HCT116 (cell line): ENCODE data around the gene FAR2.

ENCODE experiments used
- EZH2 ChIP-seq: fragments of 200-600 bp; sonication (generic); IDR thresholded peaks from 2 replicates; pipeline ENCODE4 v1.6.1; 2017; ENCODE audit warnings: antibody characterized with exemption, mixed run types
- JUND ChIP-seq: IDR thresholded peaks from 2 replicates; pipeline ENCODE4 v1.6.1; 2012
- POLR2A ChIP-seq: IDR thresholded peaks from 2 replicates; pipeline ENCODE4 v1.7.0; 2011; ENCODE audit warnings: borderline replicate concordance; ENCODE audit not compliant: insufficient read depth, insufficient read length; ENCODE audit errors: extremely low read depth
- POLR2AphosphoS5 ChIP-seq: IDR thresholded peaks from 2 replicates; pipeline ENCODE4 v1.6.1; 2011; ENCODE audit warnings: mild to moderate bottlenecking, low read depth, low read length, moderate library complexity
- SIN3A ChIP-seq: IDR thresholded peaks from 2 replicates; pipeline ENCODE4 v1.6.1; 2012; ENCODE audit warnings: low read depth
- SRF ChIP-seq: IDR thresholded peaks from 2 replicates; pipeline ENCODE4 v1.6.1; 2012; ENCODE audit warnings: low read depth
- YY1 ChIP-seq: IDR thresholded peaks from 2 replicates; pipeline ENCODE4 v1.6.1; 2011; ENCODE audit warnings: low read length, low read depth, moderate library complexity, mild to moderate bottlenecking; ENCODE audit not compliant: insufficient replicate concordance; ENCODE audit errors: extremely low read depth
- ZFX ChIP-seq: fragments of 450-650 bp; IDR thresholded peaks from 2 replicates; pipeline ENCODE4 v1.6.1; 2017
- ZNF274 ChIP-seq: fragments of 200-500 bp; sonication (Bioruptor generic); IDR thresholded peaks from 2 replicates; pipeline ENCODE4 v1.6.1; 2014; ENCODE audit warnings: mild to moderate bottlenecking, low read depth, low read length, inconsistent platforms
- TF ChIP-seq, protein P1 (sequence below), 3 experiments: fragments of 200-600 bp in 1 of 3; sonication (generic) in 1 of 3; IDR thresholded peaks in 2 of 3; conservative IDR thresholded peaks in 1 of 3; 2 replicates each; pipeline ENCODE4 v1.5.1; 2012 to 2017; ENCODE audit warnings: low read depth in 2 of 3, low read length in 2 of 3, antibody characterized with exemption in 1 of 3, borderline replicate concordance in 1 of 3, control low read depth in 1 of 3, mild to moderate bottlenecking in 1 of 3, mixed read lengths in 1 of 3, mixed run types in 1 of 3, moderate library complexity in 1 of 3; ENCODE audit not compliant: insufficient read depth in 1 of 3
- TF ChIP-seq, protein P2 (sequence below): IDR thresholded peaks from 2 replicates; pipeline ENCODE4 v1.6.1; 2011; ENCODE audit warnings: mild to moderate bottlenecking, low read length, moderate library complexity; ENCODE audit not compliant: insufficient replicate concordance; ENCODE audit errors: extremely low read depth
- TF ChIP-seq, protein P3 (sequence below): IDR thresholded peaks from 2 replicates; pipeline ENCODE4 v1.6.1; 2012; ENCODE audit warnings: low read depth

DNA sequence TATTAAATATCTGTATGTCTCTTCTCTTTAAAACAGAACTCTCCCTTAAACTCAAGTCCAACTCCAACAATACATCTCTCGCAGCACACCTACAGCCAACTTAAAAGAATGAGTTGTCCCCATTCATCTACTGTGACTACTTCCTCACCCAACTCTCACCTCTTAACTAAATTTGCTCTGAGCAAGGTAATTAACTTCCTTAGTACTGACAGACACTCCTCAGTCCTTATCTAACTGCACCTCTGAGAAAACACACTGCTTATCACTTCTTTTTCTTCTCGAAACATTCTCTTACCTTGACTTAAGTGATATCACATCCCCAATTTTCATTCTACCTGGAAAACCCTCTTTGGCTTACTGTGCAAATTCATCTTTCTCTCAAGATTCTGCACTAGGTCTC lies 224.9 kb downstream of the FAR2 start:
- TF ChIP-seq, protein P1, sequence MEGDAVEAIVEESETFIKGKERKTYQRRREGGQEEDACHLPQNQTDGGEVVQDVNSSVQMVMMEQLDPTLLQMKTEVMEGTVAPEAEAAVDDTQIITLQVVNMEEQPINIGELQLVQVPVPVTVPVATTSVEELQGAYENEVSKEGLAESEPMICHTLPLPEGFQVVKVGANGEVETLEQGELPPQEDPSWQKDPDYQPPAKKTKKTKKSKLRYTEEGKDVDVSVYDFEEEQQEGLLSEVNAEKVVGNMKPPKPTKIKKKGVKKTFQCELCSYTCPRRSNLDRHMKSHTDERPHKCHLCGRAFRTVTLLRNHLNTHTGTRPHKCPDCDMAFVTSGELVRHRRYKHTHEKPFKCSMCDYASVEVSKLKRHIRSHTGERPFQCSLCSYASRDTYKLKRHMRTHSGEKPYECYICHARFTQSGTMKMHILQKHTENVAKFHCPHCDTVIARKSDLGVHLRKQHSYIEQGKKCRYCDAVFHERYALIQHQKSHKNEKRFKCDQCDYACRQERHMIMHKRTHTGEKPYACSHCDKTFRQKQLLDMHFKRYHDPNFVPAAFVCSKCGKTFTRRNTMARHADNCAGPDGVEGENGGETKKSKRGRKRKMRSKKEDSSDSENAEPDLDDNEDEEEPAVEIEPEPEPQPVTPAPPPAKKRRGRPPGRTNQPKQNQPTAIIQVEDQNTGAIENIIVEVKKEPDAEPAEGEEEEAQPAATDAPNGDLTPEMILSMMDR (IDR thresholded peaks at IDR 0.05 in 2 of 3, conservative IDR thresholded peaks at IDR 0.05 in 1 of 3; ENCODE audit: borderline replicate concordance in 1 of 3, insufficient read depth in 1 of 3, low read depth in 2 of 3, low read length in 2 of 3), result no peak
- TF ChIP-seq POLR2A (no peak), EZH2 (no peak), SRF (no peak), JUND (no peak), POLR2AphosphoS5 (no peak), YY1 (no peak), ZFX (no peak), SIN3A (no peak), ZNF274 (no peak)
- TF ChIP-seq, protein P2, sequence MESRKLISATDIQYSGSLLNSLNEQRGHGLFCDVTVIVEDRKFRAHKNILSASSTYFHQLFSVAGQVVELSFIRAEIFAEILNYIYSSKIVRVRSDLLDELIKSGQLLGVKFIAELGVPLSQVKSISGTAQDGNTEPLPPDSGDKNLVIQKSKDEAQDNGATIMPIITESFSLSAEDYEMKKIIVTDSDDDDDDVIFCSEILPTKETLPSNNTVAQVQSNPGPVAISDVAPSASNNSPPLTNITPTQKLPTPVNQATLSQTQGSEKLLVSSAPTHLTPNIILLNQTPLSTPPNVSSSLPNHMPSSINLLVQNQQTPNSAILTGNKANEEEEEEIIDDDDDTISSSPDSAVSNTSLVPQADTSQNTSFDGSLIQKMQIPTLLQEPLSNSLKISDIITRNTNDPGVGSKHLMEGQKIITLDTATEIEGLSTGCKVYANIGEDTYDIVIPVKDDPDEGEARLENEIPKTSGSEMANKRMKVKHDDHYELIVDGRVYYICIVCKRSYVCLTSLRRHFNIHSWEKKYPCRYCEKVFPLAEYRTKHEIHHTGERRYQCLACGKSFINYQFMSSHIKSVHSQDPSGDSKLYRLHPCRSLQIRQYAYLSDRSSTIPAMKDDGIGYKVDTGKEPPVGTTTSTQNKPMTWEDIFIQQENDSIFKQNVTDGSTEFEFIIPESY, result no peak
- TF ChIP-seq, protein P3, sequence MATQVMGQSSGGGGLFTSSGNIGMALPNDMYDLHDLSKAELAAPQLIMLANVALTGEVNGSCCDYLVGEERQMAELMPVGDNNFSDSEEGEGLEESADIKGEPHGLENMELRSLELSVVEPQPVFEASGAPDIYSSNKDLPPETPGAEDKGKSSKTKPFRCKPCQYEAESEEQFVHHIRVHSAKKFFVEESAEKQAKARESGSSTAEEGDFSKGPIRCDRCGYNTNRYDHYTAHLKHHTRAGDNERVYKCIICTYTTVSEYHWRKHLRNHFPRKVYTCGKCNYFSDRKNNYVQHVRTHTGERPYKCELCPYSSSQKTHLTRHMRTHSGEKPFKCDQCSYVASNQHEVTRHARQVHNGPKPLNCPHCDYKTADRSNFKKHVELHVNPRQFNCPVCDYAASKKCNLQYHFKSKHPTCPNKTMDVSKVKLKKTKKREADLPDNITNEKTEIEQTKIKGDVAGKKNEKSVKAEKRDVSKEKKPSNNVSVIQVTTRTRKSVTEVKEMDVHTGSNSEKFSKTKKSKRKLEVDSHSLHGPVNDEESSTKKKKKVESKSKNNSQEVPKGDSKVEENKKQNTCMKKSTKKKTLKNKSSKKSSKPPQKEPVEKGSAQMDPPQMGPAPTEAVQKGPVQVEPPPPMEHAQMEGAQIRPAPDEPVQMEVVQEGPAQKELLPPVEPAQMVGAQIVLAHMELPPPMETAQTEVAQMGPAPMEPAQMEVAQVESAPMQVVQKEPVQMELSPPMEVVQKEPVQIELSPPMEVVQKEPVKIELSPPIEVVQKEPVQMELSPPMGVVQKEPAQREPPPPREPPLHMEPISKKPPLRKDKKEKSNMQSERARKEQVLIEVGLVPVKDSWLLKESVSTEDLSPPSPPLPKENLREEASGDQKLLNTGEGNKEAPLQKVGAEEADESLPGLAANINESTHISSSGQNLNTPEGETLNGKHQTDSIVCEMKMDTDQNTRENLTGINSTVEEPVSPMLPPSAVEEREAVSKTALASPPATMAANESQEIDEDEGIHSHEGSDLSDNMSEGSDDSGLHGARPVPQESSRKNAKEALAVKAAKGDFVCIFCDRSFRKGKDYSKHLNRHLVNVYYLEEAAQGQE, result no peak
